Astrocyte (in vitro differentiated cells and primary cell): Measurements from ENCODE around the gene AXL. TPM values are rescaled to one million over a fixed set of nuclear protein-coding genes. Genes with fewer than 3 reads are reported as not detected.

ENCODE experiments used
- DNase-seq: peaks from one replicate; pipeline ENCODE4 v3.0.0-alpha.2; 2010; ENCODE audit warnings: low read depth
- FAIRE-seq: peaks from 2 replicates; lab custom pipeline; 2011; peaks lifted over from hg19 to GRCh38; lab: Jason Lieb, UNC
- H2AFZ ChIP-seq: 2 replicates; pipeline ENCODE4 v1.6.0; 2012; ENCODE audit warnings: low read depth, low read length, inconsistent platforms
- H3K27ac ChIP-seq: 2 replicates; pipeline ENCODE4 v1.5.1; 2011; ENCODE audit warnings: low read depth, low read length, inconsistent platforms
- H3K27me3 ChIP-seq: 2 replicates; pipeline ENCODE4 v1.6.0; 2011; ENCODE audit warnings: low read length, inconsistent platforms; ENCODE audit not compliant: insufficient read depth
- H3K36me3 ChIP-seq: 2 replicates; pipeline ENCODE4 v1.5.1; 2011; ENCODE audit warnings: low read length, inconsistent platforms; ENCODE audit not compliant: insufficient read depth
- H3K4me1 ChIP-seq: 2 replicates; pipeline ENCODE4 v1.5.1; 2011; ENCODE audit warnings: low read length, inconsistent platforms; ENCODE audit not compliant: insufficient read depth
- H3K4me2 ChIP-seq: 2 replicates; pipeline ENCODE4 v1.6.0; 2012; ENCODE audit warnings: low read length, inconsistent platforms
- H3K4me3 ChIP-seq: 2 replicates; pipeline ENCODE4 v1.5.1; 2011; ENCODE audit warnings: low read depth, mild to moderate bottlenecking, low read length, inconsistent platforms; ENCODE audit not compliant: insufficient read depth
- H3K79me2 ChIP-seq: 2 replicates; pipeline ENCODE4 v1.6.0; 2012; ENCODE audit warnings: mild to moderate bottlenecking, low read length, inconsistent platforms; ENCODE audit not compliant: insufficient read depth
- H3K9ac ChIP-seq: 2 replicates; pipeline ENCODE4 v1.6.0; 2012; ENCODE audit warnings: mild to moderate bottlenecking, low read length, inconsistent platforms
- H3K9me3 ChIP-seq: 2 replicates; pipeline ENCODE4 v1.5.1; 2012; ENCODE audit warnings: low read depth, mild to moderate bottlenecking, low read length, inconsistent platforms; ENCODE audit not compliant: insufficient read depth
- H4K20me1 ChIP-seq: 2 replicates; pipeline ENCODE4 v1.6.0; 2012; ENCODE audit warnings: low read length, inconsistent platforms; ENCODE audit not compliant: insufficient read depth
- H3K27ac Mint-ChIP-seq: one replicate; pipeline ENCODE4 v1.8.0; 2021; ENCODE audit warnings: mild to moderate bottlenecking, mixed read lengths; ENCODE audit not compliant: unreplicated experiment
- H3K27me3 Mint-ChIP-seq: one replicate; pipeline ENCODE4 v1.8.0; 2021; ENCODE audit warnings: low read depth, mixed read lengths; ENCODE audit not compliant: unreplicated experiment
- H3K36me3 Mint-ChIP-seq: one replicate; pipeline ENCODE4 v1.8.0; 2021; ENCODE audit warnings: low read depth, mixed read lengths; ENCODE audit not compliant: unreplicated experiment
- H3K4me1 Mint-ChIP-seq: one replicate; pipeline ENCODE4 v1.8.0; 2021; ENCODE audit warnings: low read depth, mixed read lengths; ENCODE audit not compliant: unreplicated experiment
- H3K4me3 Mint-ChIP-seq: one replicate; pipeline ENCODE4 v1.8.0; 2021; ENCODE audit warnings: mild to moderate bottlenecking, moderate library complexity, mixed read lengths; ENCODE audit not compliant: unreplicated experiment
- H3K9me3 Mint-ChIP-seq: one replicate; pipeline ENCODE4 v1.8.0; 2021; ENCODE audit warnings: mild to moderate bottlenecking, mixed read lengths; ENCODE audit not compliant: unreplicated experiment
- EZH2 ChIP-seq: IDR thresholded peaks from 2 replicates; pipeline ENCODE4 v1.6.1; 2012; ENCODE audit warnings: mild to moderate bottlenecking, low read length, inconsistent platforms; ENCODE audit not compliant: insufficient read depth
- total RNA-seq: library from RNA; stranded (reverse); gene quantifications from 2 replicates; pipeline ENCODE4 v1.2.1, GENCODE V29; 2021
- TF ChIP-seq, protein P1 (sequence below): IDR thresholded peaks from 2 replicates; pipeline ENCODE4 v1.5.1; 2011; ENCODE audit warnings: low read depth, mild to moderate bottlenecking, inconsistent platforms, low read length, moderate library complexity; ENCODE audit not compliant: insufficient read depth

AXL gene
- total RNA-seq, 1 donor from 2014 or later, result 156 TPM

DNA sequence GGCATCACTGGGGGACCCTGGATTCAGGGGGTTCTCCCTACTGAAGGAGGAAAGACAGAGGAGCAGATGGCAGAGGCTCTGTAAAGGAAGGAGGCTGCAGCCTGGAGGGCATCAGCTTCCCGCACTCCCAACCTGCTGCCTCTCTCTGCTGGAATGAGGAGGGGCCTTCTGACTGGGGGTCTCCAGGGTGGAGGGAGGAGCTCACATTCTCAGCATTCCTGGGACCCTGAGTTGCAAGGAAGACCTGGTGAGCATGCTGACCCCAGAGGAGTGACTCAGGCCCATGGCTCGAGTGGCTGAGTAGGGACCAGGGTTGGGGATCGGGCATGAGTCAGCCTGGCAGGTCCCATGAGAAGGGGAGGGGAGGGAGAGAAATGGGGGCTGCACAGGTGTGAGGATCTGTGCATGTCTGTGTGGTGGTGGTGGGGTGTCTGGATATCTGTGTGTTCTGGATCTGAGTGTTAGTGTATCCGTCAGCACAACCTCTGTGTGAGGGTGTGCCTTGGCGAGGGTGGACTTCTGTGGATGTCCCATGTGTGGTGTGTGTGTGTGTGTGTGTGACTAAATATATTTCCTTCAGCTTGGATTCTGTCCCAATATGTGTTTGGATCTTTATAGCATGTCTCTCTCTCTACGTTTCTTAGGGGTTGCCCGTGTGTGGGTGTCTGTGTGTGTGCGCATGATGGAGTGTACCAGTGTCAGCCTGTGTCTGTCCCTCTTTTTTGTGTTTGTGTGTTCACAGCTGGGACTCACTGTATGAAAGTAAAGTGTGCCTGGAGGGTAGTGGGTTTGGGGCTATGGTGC lies 4.6 kb downstream of the AXL start:
- H3K27ac Mint-ChIP-seq, result peak overlapping the region; percentile 97
- Histone ChIP-seq H3K27me3 (no peaks in the 10 kb centered on the region), H3K79me2 (peaks cover 70% of the 10 kb centered on the region), H3K9ac (peak overlapping the region; percentile 81), H2AFZ (no peak overlapping the region), H3K9me3 (no peaks in the 10 kb centered on the region), H3K36me3 (peaks cover 21% of the 10 kb centered on the region), H3K27ac (peak overlapping the region; percentile 98), H3K4me1 (peaks cover 64% of the 10 kb centered on the region), H4K20me1 (peaks cover 2% of the 10 kb centered on the region), H3K4me2 (peak overlapping the region; percentile 84), H3K4me3 (peak overlapping the region; percentile 43)
- no peaks in the 10 kb centered on the region for H3K27me3 Mint-ChIP-seq
- peak overlapping the region; percentile 79 for H3K4me3 Mint-ChIP-seq
- FAIRE-seq, result peak; percentile 52
- H3K4me1 Mint-ChIP-seq, result peaks cover 51% of the 10 kb centered on the region
- H3K9me3 Mint-ChIP-seq, result no peaks in the 10 kb centered on the region
- peak; percentile 93 for DNase-seq
- TF ChIP-seq, protein P1, sequence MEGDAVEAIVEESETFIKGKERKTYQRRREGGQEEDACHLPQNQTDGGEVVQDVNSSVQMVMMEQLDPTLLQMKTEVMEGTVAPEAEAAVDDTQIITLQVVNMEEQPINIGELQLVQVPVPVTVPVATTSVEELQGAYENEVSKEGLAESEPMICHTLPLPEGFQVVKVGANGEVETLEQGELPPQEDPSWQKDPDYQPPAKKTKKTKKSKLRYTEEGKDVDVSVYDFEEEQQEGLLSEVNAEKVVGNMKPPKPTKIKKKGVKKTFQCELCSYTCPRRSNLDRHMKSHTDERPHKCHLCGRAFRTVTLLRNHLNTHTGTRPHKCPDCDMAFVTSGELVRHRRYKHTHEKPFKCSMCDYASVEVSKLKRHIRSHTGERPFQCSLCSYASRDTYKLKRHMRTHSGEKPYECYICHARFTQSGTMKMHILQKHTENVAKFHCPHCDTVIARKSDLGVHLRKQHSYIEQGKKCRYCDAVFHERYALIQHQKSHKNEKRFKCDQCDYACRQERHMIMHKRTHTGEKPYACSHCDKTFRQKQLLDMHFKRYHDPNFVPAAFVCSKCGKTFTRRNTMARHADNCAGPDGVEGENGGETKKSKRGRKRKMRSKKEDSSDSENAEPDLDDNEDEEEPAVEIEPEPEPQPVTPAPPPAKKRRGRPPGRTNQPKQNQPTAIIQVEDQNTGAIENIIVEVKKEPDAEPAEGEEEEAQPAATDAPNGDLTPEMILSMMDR, result no peak
- TF ChIP-seq EZH2, result no peak
- peaks cover 27% of the 10 kb centered on the region for H3K36me3 Mint-ChIP-seq

DNA sequence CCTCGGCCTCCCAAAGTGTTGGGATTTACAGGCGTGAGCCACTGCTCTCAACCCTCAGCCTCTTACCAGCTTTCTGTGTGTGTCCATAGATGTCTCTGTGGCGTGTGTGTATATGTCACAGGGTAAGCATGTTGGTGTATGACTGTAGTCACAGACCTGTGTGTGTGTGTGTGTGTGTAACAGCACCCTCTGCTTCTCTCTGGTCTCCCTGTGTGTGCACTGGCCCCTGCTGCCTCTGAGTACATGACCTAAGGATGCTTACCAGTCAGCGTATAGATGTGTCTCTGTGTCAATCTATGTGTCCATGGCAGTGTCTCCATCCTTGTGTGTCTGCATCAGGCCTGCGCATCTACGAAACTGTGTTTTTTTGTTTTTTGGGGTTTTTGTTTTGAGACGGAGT lies 5.6 kb downstream of the AXL start:
- Mint-ChIP-seq H3K4me1 (peaks cover 52% of the 10 kb centered on the region), H3K4me3 (no peak overlapping the region), H3K36me3 (peaks cover 28% of the 10 kb centered on the region), H3K9me3 (no peaks in the 10 kb centered on the region), H3K27ac (peak overlapping the region; percentile 97), H3K27me3 (no peaks in the 10 kb centered on the region)
- Histone ChIP-seq H3K4me1 (peaks cover 67% of the 10 kb centered on the region), H3K36me3 (peaks cover 23% of the 10 kb centered on the region), H3K4me2 (peak overlapping the region; percentile 84), H2AFZ (no peak overlapping the region), H3K27me3 (no peaks in the 10 kb centered on the region), H3K9me3 (no peaks in the 10 kb centered on the region), H3K27ac (peak overlapping the region; percentile 98), H4K20me1 (peaks cover 2% of the 10 kb centered on the region), H3K79me2 (peaks cover 65% of the 10 kb centered on the region), H3K4me3 (no peak overlapping the region), H3K9ac (peak overlapping the region; percentile 81)
- no peak for TF ChIP-seq EZH2
- TF ChIP-seq, protein P1, result no peak
- no peak for FAIRE-seq
- DNase-seq, result no peak
